GM12872 (cell line): ENCODE measurements around the gene SLC66A3.

Experiments used
- TF ChIP-seq, protein P1 (sequence below): IDR thresholded peaks from 3 replicates; pipeline ENCODE4 v1.5.1; 2011; ENCODE audit warnings: low read depth, mild to moderate bottlenecking, low read length, moderate library complexity; ENCODE audit not compliant: insufficient read depth

SLC66A3 gene

GRCh38 chr2:11159574-11160170 is 4.4 kb downstream of the SLC66A3 start:
- TF ChIP-seq, protein P1, sequence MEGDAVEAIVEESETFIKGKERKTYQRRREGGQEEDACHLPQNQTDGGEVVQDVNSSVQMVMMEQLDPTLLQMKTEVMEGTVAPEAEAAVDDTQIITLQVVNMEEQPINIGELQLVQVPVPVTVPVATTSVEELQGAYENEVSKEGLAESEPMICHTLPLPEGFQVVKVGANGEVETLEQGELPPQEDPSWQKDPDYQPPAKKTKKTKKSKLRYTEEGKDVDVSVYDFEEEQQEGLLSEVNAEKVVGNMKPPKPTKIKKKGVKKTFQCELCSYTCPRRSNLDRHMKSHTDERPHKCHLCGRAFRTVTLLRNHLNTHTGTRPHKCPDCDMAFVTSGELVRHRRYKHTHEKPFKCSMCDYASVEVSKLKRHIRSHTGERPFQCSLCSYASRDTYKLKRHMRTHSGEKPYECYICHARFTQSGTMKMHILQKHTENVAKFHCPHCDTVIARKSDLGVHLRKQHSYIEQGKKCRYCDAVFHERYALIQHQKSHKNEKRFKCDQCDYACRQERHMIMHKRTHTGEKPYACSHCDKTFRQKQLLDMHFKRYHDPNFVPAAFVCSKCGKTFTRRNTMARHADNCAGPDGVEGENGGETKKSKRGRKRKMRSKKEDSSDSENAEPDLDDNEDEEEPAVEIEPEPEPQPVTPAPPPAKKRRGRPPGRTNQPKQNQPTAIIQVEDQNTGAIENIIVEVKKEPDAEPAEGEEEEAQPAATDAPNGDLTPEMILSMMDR: no peak

- TF ChIP-seq, protein P1: no peak
These were observed 5.0 kb downstream of the SLC66A3 start for GRCh38 chr2:11160256-11160655.

GRCh38 chr2:11160731-11161455 is 5.6 kb downstream of the SLC66A3 start:
- TF ChIP-seq, protein P1: no peak

DNA sequence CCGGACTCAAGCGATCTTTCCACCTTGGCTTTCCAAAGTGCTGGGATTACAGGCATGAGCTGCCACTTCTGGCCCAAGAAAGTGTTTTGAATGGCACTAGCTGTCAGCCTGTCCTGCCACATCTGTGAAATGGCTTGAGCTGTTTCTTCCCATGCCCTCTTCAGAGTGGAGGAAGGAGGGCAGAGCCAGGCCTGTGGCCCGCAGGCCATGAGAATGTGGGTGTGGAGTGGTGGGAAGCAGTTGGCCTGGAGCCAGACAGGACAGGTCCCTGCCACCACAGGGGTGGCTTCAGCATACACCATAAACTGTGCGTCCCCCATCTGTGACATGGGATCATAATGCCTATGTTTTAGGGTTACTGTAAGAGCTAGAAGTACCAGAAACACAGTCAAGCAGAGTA is 6.5 kb downstream of the SLC66A3 start:
- TF ChIP-seq, protein P1: no peak

- TF ChIP-seq, protein P1: no peak
These were observed 8.4 kb downstream of the SLC66A3 start for GRCh38 chr2:11163439-11164317.

DNA sequence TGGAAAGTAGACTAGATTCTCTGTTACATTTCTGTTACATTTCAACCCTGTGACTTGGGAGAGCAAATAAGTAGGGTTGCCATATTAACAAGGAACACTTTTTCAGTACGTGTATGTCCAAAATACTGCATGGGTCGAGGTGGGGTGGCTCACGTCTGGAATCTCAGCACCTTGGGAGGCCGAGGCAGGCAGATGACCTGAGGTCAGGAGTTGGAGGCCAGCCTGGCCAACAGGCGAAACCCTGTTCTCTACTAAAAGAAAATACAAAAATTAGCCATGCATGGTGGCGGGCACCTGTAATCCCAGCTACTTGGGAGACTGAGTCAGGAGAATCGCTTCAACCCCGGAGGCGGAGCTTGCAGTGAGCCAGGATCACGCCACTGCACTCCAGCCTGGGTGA is 11.2 kb downstream of the SLC66A3 start:
- TF ChIP-seq, protein P1: no peak

DNA sequence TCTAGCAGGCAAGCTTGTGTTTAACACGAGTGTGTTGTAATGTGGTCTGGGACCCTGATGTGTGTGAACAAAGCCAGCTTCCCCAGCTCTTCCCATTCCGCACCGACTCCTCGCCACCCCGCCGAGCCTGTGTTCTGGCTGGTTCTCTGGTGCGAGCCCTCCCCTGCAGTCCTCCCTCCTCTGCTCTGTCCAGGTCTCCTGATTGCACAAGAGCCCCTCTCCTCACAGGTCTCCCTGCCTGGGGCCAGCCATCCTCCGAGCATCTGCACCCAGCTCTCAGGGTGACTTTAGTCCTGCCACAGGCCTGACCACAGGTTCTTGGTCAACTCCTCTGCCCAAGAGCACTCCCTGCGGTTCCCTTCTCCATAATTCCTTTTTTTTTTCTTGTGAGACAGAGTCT is 13.2 kb downstream of the SLC66A3 start:
- TF ChIP-seq, protein P1: no peak
